Peyer's patch (tissue), 4 donors: ENCODE results near the gene USF3.

Experiments used
- CTCF ChIP-seq, 6 experiments: fragments of 450-650 bp in 4 of 6; fragments of 200-600 bp in 2 of 6; sonication (generic) in 1 of 6; IDR thresholded peaks; one replicate each; pipeline ENCODE4 v1.5.1; 2017 to 2019; ENCODE audit warnings: antibody characterized with exemption in 6 of 6, mild to moderate bottlenecking in 3 of 6, moderate library complexity in 1 of 6
- POLR2A ChIP-seq, 2 donors: fragments of 450-650 bp; IDR thresholded peaks; one replicate each; pipeline ENCODE4 v1.5.1; 2017; ENCODE audit warnings: antibody characterized with exemption in 2 of 2, mild to moderate bottlenecking in 2 of 2, moderate library complexity in 2 of 2

- TF ChIP-seq CTCF (IDR thresholded peaks at IDR 0.05): no peak
- no peak for TF ChIP-seq POLR2A (IDR thresholded peaks at IDR 0.05)
Observed at GRCh38 chr3:113685956-113686721, 10.3 kb downstream of the USF3 start.
